Cerebellar cortex (tissue), 1 donor: ENCODE results near the gene PHAF1.

Experiments used
- DNase-seq: peaks from one replicate; pipeline ENCODE4 v3.0.0-alpha.2; 2015; ENCODE audit warnings: low spot score

Gene PHAF1

DNA sequence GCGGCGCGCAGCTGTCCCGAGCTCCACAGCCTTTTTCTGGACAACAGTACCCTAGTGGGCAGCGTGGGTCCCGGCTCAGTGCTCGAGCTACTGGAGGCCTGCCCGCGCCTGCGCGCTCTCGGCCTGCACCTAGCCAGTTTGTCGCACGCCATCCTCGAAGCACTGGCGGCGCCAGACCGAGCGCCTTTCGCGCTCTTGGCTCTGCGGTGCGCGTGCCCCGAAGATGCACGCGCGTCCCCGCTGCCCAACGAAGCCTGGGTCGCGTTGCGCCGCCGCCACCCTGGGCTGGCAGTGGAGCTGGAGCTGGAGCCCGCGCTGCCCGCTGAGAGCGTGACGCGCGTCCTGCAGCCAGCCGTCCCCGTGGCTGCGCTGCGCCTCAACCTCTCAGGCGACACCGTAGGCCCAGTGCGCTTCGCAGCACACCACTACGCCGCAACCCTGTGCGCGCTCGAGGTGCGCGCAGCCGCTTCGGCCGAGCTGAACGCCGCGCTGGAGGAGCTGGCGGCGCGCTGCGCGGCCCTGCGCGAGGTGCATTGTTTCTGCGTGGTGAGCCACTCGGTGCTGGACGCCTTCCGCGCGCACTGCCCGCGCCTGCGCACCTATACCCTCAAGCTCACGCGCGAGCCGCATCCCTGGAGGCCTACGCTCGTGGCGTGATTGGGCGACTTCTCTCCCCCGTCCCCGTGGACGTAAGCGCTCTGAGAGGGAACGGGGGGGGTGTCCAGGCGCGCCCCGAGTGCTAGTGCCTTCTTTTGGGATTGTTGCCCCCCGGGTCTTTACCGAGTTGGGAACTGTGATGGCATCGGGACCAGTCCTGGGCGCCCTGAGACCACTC is 53.6 kb downstream of the PHAF1 start:
- peak; percentile 81 for DNase-seq

DNA sequence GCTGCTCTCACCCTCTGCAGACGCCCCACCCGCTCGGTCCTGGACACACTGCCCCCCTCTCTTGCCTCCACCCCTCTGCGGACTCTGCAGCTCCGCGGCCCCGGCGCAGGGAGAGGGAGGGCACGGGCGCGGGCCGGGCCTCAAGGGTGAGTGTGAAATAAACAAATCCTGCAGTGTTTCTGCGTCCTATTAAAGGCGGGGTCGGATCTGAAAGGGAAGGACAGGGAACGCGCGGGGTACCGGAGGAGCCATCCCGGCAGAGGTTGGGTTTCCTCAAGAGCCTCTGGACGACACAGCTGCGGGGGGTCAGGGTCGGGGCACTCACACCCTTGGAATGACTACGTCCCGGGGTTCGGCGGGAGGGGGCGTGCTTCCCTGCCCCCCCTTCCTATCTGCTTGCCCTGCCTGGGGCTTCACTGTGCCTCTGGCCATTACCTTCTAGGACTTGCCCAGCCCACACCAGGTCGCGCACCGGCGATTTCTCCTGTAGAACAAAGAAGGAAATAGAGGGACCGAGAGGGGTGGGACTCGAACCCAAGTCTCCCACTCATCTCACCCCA is 54.3 kb downstream of the PHAF1 start:
- no peak for DNase-seq

DNA sequence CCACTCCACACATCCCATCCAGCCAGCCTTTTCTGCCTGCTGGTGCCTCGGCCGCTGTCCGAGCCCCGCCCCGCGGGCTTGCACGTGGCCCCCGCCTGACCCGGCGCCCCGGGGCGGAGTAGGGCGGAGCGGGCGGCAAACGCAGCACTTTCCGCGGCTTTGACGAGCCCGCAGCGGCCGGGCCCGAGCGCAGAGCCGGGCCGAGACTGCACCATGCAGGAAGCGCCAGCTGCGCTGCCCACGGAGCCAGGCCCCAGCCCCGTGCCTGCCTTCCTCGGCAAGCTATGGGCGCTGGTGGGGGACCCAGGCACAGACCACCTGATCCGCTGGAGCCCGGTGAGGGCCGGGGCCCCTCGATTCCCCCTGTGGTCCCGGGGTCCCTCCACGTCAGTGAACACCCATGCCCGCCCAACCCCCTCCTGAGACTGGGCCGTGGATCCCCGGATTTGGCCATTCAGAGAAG is 54.9 kb downstream of the PHAF1 start, which contains the start of gene HSF4:
TSS of gene HSF4 (plus strand) at position 147 of the 463 bp plus-strand sequence. CDS start at position 214, 67 bp downstream.
- DNase-seq: peak; percentile 66

DNA sequence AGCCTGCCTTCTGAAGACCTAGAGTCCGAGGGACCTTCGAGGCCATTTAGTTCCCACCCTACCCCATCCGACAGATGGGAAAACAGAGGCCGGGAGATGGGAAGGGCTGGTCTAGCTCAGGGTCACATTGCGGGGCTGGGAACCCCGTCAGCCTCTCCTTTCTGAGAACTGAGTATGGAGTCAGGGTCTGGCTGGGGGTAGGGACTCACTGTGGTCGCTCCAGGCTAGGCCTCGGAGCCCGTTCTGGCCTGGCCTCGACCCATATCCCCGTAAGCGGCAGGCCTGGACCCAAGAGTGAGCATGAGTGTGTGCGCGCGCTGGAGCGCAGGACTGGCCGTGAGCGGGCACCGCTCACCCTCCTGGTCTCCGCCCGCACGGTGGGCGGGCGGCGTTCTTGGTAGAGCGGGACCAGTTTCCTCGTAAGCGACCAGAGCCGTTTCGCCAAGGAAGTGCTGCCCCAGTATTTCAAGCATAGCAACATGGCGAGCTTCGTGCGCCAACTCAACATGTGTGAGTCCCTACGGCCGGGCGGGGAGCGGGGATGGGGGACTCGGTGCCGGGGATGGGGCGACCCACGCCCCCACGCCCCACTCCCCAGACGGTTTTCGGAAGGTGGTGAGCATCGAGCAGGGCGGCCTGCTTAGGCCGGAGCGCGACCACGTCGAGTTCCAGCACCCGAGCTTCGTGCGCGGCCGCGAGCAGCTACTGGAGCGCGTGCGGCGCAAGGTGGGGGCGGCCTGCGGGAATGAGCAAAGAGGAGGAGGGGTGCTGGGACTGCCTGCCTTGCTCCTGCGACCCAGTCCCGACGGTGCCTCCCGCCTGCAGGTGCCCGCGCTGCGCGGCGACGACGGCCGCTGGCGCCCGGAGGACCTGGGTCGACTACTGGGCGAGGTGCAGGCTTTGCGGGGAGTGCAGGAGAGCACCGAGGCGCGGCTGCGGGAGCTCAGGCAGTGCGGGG is 55.7 kb downstream of the PHAF1 start:
- no peak for DNase-seq

DNA sequence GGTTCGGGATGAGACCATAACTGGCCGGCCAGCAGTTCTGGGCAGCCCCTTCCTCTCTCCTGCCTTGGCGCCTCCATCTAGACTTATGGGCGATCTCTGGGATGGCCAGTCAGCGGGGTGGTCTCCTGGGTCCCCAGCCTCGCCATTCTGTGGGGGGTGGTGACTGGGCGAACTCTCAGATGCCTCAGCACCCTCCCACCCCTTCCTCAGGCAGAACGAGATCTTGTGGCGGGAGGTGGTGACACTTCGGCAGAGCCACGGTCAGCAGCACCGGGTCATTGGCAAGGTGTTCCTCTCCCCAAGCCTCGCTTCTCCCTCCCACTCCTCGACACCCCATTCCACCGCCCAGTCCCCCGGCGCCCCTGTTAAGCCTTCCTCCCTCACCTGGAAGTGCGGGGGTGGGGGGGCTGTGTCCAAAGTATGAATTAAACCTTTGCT is 56.4 kb downstream of the PHAF1 start:
- DNase-seq: no peak

DNA sequence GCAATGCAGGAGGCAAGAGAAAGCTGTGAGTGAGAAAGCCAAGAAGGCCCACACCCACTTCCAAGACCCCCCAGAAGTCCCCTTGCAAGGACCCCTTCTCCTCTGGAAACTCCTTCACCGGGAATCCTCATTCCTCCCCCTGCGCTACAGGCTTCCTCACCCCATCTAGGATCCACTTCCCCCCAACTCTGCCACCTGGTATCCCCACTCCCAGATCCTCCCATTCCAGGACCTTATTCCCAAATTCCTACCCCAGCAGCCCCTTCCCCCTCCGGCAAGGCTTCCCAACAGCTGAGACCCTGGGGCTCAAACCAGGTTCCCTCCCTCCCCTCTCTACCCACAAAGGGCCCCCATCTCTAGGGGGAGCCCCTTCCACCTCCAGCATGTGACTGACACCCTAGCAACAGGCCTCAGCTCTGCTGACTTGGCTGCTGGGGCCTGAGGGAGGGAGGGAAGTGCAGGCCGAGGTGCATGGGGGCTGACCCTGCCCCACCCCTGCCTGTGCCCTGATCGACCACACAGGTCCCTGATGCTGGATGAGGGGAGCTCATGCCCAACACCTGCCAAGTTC is 56.9 kb downstream of the PHAF1 start:
- no peak for DNase-seq

DNA sequence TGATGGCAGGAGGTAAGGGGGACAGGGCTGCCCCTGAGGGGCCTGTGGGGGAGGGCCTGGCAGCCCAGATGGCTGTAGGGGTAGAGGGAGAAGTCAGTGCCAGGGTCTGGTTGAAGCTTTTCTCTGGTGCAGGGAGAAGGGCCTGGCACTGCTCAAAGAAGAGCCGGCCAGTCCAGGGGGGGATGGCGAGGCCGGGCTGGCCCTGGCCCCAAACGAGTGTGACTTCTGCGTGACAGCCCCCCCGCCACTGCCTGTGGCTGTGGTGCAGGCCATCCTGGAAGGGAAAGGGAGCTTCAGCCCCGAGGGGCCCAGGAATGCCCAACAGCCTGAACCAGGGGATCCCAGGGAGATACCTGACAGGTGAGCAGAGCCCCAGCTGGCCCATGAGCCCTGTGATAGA is 57.8 kb downstream of the PHAF1 start:
- DNase-seq: no peak

DNA sequence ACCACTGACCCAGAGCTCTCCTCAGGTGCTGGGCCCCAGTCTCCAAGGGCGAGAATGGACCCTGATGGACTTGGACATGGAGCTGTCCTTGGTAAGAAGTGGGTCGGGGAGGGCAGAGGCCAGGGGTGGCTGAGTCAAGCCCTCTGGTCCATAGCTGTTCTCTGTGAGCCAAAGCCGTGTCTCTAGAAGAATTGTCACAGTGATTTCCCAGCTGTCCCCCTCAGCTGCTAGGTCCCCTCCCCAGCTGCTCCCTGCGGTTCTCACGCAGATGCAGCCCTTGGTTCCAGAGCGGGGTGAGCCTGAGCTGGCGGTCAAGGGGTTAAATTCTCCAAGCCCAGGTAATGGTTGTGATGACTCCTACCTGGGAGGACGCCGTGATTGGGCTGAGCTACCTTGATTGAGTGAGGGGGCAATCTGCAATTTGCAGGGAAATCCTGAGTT is 59.3 kb downstream of the PHAF1 start:
- DNase-seq: no peak

DNA sequence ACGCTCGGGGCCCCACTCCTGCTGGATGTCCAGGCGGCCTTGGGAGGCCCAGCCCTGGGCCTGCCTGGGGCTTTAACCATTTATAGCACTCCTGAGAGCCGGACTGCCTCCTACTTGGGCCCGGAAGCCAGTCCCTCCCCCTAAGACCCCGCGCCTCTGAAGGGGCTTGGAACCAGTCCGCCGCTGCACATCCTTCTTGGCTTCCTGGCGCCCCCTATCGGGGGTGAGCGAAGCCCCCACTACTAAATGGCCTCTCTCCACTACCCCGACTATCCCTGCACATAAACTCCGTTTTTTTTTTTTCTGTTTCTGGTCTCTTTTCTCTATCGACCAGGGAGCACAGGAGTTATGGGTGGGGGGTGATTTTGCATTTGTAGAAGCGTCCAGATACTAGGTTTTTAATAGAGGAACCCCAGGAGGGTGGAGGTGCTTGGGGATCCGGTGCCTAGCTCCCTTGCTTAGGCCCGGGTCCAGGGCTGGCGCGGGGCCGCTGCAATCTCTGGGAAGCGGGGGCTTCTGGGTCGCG is 60.0 kb downstream of the PHAF1 start:
- DNase-seq: peak; percentile 81

DNA sequence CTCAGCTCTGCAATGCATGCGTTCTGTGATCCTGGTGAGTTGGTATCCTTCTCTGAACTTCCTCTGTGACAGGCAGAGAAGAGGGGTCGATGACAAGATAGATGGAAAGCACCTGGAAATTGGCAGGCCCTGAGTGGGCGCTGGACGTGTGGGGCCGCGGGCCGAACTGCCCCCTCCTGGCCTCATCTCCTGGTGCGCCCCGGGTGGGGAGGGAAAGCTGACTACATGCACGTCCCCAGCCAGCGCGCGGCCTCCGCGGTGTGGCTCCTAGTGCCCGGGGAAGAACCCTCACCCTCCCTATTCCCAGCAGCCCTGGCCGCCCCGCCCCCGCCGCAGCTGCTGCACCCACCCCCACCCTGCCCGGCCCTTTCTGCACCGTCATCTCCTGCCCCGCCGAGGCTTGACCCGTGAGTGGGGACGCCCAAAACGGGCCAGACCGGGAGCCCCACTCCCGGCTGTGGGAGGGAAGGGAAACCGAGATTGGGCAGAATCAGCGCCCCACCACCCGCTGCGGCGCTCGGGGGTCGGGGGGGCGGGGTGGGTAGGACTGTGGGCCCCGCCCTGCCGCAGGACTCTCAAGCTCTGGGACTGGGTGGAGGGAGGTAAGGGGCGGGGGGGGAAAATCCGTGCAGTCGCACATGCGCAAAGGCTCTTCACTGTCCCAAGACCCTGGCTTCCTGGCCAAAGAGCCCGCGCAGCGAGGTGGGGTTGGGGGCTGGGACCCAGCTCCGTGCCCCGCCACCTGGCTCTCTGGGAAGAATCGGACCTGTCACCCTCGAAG is 60.6 kb downstream of the PHAF1 start, which contains the start of gene NOL3:
TSS of gene NOL3 (plus strand) at position 371 of the 781 bp plus-strand sequence.
- peak; percentile 70 for DNase-seq

DNA sequence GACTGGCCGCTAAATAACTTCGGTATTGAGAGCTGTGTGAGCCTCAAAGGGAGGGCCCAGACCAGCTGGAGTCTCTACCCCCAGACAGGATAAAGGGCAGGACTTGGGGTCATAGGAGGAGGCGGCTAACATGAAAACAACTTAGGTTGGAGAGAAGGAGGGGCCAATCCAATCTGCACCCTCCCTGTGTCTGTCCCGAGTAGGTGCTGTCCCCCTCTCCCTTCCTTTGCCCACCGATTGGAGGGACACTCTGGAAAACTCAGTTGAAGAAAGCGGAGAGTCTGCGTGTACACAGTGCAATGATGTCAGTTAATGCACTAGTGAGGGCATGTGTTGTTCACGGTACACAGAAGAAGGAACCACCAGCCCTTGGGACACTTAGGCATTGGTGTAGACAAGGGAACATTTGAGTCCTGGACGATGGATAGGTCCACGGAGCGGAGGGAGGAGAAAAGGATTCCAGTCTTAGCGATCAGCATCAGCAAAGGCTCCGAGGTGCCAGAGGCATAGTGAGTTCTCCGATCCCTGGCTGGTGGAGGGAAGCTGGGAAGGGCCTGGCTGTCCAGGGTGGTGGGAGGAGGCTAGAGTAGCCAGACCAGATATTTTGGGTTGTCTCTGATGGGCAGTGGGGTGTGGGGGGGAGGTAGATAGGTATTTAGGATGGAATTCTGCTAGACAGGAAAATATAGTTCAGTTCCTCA is 61.4 kb downstream of the PHAF1 start:
- no peak for DNase-seq

DNA sequence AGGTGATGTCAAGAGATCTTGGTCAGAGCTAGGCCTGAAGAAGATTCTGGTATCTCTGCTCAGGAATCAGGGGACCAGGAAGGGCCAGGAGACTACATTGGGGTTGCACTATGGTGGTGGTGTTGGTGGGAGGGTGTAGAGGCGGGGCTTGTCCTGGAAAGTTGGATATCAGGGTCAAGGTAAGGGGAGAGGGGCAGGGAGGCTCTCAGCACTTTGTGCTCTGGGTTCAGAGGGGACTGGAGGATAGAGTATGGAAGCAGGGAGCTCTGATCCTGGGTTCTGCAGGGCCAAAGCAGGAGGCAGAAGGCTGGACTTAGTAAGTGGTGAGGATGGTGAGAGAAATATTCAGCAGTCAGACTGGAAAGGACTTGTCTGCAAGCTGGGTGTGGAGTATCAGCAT is 63.6 kb downstream of the PHAF1 start:
- no peak for DNase-seq

DNA sequence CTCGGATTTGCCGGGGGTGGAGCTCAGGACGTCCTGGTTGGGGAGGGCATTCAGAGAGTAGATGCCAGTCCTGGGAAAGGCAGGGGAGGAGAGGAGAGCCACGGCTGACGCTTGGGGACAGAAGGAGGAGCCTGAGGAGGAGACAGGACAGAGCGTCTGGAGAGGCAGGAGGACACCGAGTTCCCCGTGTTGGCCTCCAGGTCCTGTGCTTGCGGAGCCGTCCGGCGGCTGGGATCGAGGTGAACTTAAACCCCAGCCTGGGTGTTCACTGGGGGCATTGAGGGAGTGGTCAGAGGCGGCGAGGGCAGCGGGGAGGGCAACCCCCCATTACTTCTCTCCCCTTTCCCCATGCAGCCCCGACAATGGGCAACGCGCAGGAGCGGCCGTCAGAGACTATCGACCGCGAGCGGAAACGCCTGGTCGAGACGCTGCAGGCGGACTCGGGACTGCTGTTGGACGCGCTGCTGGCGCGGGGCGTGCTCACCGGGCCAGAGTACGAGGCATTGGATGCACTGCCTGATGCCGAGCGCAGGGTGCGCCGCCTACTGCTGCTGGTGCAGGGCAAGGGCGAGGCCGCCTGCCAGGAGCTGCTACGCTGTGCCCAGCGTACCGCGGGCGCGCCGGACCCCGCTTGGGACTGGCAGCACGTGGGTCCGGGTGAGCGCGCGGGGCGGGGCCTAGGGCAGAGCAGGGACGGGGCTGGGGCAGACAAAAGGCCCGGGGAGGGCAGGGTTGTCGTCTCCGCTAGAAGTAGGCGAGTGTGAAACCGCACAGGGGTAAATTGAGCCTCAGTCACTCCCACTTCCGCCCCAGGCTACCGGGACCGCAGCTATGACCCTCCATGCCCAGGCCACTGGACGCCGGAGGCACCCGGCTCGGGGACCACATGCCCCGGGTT is 64.3 kb downstream of the PHAF1 start:
- DNase-seq: peak; percentile 94

DNA sequence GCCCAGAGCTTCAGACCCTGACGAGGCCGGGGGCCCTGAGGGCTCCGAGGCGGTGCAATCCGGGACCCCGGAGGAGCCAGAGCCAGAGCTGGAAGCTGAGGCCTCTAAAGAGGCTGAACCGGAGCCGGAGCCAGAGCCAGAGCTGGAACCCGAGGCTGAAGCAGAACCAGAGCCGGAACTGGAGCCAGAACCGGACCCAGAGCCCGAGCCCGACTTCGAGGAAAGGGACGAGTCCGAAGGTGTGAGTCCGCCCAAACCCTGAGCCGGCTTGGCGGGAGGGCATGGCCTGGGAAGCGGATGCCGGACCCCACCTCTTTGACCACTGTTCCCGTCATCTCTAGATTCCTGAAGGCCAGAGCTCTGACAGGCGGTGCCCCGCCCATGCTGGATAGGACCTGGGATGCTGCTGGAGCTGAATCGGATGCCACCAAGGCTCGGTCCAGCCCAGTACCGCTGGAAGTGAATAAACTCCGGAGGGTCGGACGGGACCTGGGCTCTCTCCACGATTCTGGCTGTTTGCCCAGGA is 65.0 kb downstream of the PHAF1 start:
- DNase-seq: no peak

DNA sequence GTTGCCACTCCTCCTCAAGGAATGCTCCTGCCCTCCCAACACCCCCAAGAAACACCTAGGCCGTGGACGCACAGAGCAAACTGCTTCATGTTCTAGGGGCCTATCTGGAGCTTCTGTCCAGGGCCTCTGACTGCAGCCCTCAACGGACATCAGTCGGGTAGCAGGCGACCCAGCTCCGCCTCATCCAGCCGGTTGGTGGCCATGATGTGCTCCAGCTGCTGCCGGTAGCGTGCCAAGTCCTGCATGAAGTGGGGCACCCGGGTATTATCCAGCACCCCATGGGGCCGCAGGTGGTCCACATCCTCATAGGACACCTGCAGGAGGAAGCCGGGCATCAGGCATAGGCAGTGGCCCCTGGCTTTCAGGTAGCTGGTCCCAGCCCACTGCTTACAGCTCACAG is 66.9 kb downstream of the PHAF1 start:
- no peak for DNase-seq

DNA sequence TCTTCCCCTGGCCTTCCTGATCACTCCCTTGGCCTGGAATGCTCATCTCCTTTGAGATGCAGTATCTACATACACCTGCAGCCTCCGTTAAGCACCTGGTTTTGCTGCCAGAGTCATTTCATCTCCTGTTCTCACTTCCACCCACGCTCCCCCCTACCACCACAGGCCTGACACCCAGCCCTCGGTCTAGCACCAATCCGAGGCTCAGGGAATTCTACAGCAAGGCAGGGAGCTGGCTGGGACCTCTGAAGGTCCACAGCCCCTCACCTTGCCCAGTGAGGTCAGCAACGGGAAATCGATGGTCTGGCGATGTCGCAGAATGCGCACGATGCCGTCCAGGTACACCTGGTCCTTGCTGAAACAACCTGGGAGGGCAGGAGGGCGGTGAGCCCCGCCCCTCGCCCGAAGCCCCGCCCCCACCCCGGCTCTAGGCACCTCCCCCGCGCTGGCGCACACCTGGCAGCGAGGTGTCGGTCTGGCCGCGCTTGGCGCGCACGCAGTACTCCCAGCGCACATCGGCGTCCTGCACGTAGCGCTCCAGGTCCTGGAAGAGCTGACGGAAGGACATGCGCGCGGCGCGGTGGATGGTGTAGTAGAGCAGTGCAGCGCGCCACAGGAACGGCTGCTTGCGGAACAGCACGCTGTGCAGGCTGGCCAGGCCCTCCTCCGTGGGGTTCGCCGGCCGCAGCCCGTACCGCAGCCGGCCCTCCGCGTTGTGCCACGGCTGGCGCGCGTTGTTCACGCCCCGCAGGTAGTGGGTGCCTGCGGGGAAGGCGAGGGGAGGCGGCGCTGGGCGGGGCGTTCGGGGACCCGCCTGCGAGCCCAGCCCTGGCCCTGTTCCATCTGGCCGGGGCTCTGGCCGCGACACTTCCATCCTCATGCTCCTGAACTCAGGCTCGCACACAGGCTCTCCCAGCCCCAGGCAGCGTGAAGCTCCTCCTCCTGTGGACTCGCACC is 68.3 kb downstream of the PHAF1 start:
- peak; percentile 77 for DNase-seq

DNA sequence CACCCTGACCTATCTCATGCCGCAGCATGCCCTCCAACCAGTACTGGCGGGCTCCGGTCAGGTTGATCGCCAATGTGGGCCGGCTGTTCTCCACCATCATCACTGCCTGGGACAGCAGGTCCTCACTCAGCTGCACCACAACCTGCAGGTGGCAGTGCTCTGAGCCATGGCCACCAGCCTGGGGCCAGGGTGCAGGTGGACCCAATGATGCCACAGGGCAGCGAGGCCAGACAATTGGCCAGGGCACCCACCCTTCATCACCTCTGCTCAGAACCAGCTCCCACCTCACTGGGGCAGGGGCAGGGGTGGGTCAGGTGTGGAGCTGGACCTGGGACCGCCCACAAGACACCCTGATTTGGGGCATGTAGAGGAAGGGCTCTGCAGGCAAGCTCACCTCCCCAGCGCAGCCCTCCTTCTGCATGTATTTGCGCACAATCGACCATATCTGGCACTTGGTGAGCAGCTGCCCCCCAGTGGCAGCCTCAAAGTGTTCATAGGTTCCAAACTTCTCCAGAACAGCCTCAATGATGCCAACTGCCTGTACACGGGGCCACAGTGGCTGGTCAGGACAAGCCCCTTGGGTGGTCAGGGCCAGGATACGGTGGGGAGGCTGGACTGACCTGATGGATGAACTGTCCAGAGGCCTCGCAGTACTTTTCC is 69.8 kb downstream of the PHAF1 start:
- no peak for DNase-seq
